Measurements from ENCODE around the gene SH3RF1.

DNA sequence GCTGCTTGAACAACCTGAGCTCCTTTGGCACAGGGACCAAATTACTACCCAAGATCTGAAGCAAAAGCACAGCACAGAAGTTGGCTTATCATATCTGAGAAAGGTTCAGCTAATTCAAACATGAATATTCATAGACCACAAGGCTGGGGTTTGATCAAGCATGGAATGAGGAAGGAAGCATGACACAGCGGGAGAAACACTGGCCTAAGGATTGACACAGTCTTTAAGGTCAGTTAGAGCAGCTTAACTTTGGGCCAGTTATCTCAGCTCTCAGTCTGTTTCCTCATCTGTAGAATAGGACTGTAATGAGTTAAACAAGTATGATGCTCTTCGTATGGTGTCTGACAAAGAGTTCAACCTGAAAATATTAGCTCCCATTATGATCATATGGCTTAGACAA is 172.2 kb downstream of the SH3RF1 start:
- TF ChIP-seq, protein P1, sequence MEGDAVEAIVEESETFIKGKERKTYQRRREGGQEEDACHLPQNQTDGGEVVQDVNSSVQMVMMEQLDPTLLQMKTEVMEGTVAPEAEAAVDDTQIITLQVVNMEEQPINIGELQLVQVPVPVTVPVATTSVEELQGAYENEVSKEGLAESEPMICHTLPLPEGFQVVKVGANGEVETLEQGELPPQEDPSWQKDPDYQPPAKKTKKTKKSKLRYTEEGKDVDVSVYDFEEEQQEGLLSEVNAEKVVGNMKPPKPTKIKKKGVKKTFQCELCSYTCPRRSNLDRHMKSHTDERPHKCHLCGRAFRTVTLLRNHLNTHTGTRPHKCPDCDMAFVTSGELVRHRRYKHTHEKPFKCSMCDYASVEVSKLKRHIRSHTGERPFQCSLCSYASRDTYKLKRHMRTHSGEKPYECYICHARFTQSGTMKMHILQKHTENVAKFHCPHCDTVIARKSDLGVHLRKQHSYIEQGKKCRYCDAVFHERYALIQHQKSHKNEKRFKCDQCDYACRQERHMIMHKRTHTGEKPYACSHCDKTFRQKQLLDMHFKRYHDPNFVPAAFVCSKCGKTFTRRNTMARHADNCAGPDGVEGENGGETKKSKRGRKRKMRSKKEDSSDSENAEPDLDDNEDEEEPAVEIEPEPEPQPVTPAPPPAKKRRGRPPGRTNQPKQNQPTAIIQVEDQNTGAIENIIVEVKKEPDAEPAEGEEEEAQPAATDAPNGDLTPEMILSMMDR (conservative IDR thresholded peaks at IDR 0.05 in 1 of 2, IDR thresholded peaks at IDR 0.05 in 1 of 2; ENCODE audit: extremely low read depth in 1 of 2, insufficient read depth in 1 of 2, low read depth in 1 of 2, low read length in 2 of 2): no peak
- TF ChIP-seq EZH2 (IDR thresholded peaks at IDR 0.05; ENCODE audit: borderline replicate concordance, low read length): no peak
